HG02943 (cell line): Measurements from ENCODE around the gene C16orf96.
A peak's percentile ranks its signal among the peaks of the same experiment; 100 is the strongest.

ENCODE experiments used
- ATAC-seq: cut with Tn5 transposase; IDR thresholded peaks from one replicate; pipeline ENCODE4 v1.9.1; 2021; ENCODE audit warnings: mild to moderate bottlenecking, low read depth, moderate library complexity; ENCODE audit not compliant: unreplicated experiment

Gene C16orf96

DNA sequence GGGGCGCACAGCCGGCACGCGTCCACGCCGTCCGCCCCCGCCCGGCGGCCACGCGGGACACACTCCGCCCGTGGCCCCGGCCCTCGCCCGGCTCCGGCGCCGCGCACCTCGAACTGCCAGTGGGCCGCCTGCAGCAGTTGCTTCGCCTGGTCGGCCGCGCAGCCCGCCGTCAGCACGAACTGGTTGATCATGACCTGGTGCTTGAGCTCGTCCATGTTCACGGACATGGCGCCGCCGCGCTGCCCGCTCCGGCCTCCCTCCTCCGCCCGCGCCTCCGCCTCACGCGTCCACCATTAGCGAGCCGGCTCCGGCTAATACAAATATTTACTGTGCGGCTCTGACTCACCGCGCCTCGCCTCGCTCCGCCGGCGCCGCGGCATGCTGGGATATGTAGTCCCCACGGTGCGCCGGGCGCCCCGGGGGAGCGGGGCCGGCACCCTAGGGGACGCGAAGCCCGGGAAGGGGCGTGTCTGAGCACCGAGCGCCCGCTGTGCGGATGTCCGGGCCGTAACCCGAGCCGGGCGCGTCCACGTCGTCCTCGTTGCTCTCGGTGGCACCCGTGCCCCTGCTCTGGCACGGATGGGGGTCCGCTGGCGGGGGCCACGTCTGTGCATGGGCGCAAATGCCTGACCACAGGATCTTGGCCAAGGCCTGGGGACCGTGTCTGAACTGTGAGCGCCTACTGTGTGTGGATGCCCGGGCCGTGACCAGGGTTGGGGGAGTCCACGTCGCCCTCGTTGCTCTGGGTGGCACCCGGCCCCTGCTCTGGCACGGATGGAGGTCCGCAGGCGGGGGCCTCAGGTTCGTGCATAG, 58.6 kb downstream of the C16orf96 start, which contains the start of gene UBALD1:
Gene UBALD1, minus strand, starts transcription at position 318 of the 813 bp plus-strand sequence. Its CDS starts 91 bp downstream, at position 227.
- peak; percentile 44 for ATAC-seq

DNA sequence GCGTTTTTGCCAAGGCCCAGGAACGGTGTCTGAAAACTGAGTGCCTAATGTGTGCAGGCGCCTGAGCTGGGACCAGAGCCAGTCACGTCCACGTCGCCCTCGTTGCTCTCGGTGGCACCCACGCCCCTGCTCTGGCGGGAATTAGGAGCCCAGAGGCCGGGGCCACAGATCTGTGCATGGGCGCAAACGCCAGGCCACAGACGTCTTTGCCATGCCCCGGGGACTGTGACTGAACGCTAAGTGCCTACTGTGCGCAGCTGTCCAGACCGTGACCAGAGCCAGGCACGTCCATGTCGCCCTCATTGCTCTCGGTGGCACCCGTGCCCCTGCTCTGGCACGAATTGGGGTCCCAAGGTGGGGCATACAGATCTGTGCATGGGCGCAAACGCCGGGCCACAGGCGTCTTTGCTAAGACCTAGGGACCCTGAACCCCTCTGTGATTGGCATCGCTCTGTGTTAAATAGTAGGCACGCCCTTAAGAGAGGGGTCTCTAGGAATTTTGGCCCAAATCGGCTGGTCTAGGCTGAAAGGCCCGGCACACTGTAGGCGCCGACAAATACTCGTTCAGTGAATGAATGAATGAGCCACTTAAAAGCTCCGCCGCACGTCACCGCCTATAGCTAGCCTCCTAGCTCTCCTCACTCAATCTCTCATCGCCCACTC, 59.4 kb downstream of the C16orf96 start:
- ATAC-seq: no peak

- peak; percentile 70 for ATAC-seq
These were observed 60.1 kb downstream of the C16orf96 start for GRCh38 chr16:4616047-4616811.

- no peak for ATAC-seq
These were observed 61.7 kb downstream of the C16orf96 start for GRCh38 chr16:4617880-4618279.

DNA sequence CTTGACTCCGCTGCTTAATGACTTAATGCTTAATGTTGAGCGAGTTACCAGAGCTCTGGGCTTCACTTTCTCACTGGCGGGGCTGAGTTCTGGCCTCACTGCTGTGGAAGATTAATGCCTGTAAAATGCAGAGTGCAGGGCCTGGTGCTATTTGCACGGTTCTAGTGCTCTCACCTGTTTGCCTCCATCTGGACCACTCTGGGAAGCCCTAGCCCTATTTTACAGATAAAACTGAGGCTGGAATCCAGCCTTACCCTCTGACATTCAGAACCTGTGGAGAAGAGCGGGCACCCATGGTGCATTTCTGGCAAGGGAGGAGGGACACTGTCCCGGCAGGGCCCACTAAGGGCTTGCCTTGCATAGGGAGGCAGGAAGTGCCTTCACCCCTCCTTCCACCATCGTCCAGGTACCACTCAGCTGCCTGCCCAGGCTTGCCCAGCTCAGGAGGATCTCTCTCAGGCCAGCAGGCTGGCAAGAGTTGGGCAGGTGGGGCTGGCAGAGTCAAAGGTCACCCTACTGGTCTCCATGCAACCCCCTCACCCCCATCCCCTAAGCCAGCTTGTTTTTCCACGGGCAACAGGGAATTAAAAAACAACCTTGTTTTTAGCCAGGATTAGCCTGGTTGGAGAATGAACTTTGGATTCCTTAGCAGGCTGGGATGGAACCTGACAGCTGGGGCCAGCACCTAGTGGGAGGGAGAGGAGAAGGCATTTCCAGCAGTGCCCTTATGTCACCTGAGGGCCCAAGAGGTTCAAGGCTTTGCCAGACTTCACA, 62.7 kb downstream of the C16orf96 start:
- no peak for ATAC-seq

DNA sequence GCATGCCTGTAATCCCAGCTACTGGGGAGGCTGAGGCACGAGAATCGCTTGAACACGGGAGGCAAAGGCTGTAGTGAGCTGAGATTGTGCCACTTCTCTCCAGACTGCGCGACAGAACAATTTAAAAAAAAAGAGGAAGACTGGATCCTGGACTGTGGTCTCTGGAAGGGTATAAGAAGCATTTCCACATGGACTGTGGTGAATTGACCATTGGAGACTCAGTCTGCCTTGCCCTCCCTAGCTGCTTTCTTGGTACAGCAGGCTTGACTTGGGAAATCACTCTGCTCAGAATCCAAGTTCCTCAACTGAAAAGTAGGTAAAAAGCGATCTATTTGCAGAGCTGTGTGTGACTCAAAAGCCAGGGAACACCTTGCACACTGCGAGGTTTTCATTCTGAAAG, 67.5 kb downstream of the C16orf96 start:
- ATAC-seq: no peak

DNA sequence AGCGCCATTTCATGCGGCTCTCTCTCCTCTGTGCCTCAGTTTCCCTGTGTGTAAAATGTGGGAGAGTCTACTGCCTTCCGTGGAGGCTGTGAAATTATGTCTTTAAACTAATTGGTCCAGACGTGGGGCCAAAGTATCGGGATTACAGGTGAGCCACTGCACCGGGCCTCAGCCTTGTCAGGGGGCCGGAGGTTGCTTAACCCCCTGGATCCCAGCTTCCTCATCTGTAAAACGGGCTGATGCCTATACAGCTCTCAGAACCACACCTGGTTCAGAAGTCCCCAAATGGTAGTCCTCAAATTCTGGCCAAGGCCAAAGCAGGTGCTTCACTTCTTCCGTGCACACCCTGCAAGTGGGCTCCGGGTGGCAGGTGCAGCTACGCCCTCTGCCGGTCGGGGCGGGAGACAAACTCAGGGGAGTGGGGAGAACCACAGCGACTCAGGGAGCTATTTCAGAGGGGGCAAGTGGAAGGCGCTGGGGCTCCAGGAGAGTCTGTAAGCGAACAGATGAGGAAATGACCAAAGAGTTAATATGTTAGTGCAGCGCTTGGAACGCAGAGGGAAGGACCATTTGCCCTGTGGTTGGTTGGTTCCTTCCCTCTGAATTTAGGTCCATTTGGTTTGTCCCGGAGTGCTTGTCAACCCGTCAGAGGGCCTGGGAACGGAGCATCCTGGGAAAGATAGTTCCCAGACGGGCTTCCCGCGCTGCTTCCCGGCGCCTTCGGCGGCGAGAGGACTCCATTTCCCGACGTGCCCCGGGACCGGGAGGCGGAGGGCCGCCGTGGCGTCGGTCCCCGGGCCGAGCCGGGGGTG, 68.1 kb downstream of the C16orf96 start, which contains the start of gene MGRN1:
Gene MGRN1, plus strand, starts transcription at position 812 of the 812 bp plus-strand sequence. CDS start 135 bp downstream, outside the sequence.
- ATAC-seq: peak; percentile 50

GRCh38 chr16:4624827-4625559, 68.9 kb downstream of the C16orf96 start:
- peak; percentile 75 for ATAC-seq

GRCh38 chr16:4625560-4626159, 69.5 kb downstream of the C16orf96 start:
- ATAC-seq: no peak

- ATAC-seq: no peak
These were observed 70.3 kb downstream of the C16orf96 start for GRCh38 chr16:4626396-4626795.

DNA sequence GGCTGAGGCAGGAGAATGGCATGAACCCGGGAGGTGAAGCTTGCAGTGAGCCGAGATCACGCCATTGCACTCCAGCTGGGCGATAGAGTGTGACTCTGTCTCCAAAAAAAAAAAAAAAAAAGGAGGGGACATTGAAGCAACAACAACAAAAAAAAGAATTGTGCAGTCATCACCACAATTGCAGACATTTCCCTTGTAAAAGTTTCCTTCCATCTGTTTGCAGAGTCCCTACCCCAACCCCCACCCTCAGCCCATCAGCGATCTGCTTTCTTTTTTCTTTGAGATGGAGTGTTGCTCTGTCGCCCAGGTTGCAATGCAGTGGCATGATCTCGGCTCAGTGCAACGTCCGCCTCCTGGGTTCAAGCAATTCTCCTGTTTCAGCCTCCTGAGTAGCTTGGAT, 72.1 kb downstream of the C16orf96 start:
- ATAC-seq: no peak

- no peak for ATAC-seq
These were observed 75.3 kb downstream of the C16orf96 start for GRCh38 chr16:4631444-4631843.

GRCh38 chr16:4633910-4634635, 77.9 kb downstream of the C16orf96 start:
- ATAC-seq: no peak

DNA sequence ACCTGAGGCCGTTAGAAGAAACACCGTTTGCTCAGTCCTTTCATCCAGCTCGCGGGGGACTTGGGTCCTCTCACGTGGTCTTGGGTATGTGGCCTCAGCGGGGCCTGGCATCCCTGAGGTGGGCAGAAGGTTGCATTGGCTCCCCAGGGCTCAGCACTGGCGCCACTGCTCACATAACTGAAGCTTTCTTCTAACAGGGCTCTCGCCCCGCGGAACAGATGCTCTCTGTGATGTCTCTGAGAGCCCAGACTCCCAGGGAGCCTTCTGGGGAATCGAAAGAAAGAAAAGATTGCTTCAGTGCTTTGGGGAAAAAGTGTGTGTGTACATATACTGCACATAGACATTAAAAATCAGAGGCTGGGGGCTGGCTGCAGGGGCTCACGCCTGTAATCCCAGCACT, 78.6 kb downstream of the C16orf96 start:
- ATAC-seq: no peak

- no peak for ATAC-seq
These were observed 80.1 kb downstream of the C16orf96 start for GRCh38 chr16:4636196-4636595.

GRCh38 chr16:4637501-4638166, 81.5 kb downstream of the C16orf96 start:
- ATAC-seq: no peak

DNA sequence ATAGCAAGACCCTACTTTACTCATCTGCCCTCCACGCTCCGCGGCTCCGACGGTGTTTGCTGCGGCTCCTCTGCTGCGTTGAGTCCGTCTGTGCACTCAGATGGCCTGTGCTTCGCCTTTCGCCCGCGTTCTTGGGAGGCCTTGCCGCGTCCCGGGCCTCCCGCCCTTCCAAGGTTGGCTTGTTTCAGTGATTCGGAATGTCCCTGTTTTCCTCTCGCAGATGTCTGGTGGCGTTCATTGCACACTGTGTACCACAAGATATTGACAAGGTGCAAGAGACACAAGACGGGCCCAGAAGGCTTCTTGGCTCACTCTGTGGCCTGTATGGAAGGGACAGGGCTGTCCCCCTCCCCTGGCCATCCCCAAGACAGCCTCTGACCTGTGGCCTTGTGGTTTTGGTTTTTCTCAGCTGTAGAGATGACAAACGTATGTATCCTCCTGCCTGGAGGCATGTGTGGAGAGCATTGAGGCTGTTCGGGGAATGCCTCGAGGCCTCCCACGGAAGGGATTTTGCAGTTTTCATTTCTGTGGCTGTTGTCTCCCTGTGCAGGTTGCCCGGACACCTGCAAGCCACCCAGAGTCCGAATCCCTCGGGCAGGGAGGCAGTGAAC, 83.9 kb downstream of the C16orf96 start:
- ATAC-seq: no peak
